Right lung (tissue), 5 donors: ENCODE data around the gene PRND. TPM values are rescaled to one million over a fixed set of nuclear protein-coding genes. Genes with fewer than 3 reads are reported as not detected.
"Not testable (repeated sequence)": the region's sequence is repeated elsewhere in the genome, so short reads cannot be mapped to it uniquely, and the experiment has no call there.

Experiments
- DNase-seq, 2 donors: peaks; one replicate each; pipeline ENCODE4 v3.0.0-alpha.2; 2013
- polyA plus RNA-seq, 5 donors: library from polyadenylated mRNA; unstranded; fragments of 120-200 nt; gene quantifications; one replicate each; pipeline versions ENCODE4 v1.2.1 to v1.2.3, GENCODE V29; 2013; ENCODE audit warnings: inconsistent platforms in 1 of 5, low replicate concordance in 1 of 5; ENCODE audit not compliant: insufficient read length in 5 of 5, insufficient read depth in 1 of 5

PRND gene
- polyA plus RNA-seq, 5 donors, result 15.0 to 24.2 (median 15.4) TPM

- DNase-seq, result peak in 1 of 2 donors; percentile 13
Measured at GRCh38 chr20:4730780-4731179, 9.1 kb downstream of the PRND start.

- no peak for DNase-seq
Measured at GRCh38 chr20:4736875-4737274, 15.2 kb downstream of the PRND start.

GRCh38 chr20:4737857-4738627, 16.3 kb downstream of the PRND start:
- DNase-seq, result no peak

- DNase-seq, result peak in 1 of 2 donors; percentile 18
Measured at GRCh38 chr20:4740774-4741431, 19.2 kb downstream of the PRND start.

- no peak for DNase-seq
Measured at GRCh38 chr20:4748847-4749246, 27.1 kb downstream of the PRND start.

- no peak for DNase-seq
Measured at GRCh38 chr20:4749326-4749725, 27.6 kb downstream of the PRND start.

GRCh38 chr20:4750381-4750780, 28.7 kb downstream of the PRND start:
- no peak for DNase-seq

GRCh38 chr20:4759100-4759884, 37.6 kb downstream of the PRND start:
- DNase-seq, result not testable (repeated sequence)

GRCh38 chr20:4763261-4763660, 41.6 kb downstream of the PRND start:
- no peak for DNase-seq

- no peak for DNase-seq
Measured at GRCh38 chr20:4763723-4764510, 42.2 kb downstream of the PRND start.

- no peak for DNase-seq
Measured at GRCh38 chr20:4764805-4765204, 43.1 kb downstream of the PRND start.

- no peak for DNase-seq
Measured at GRCh38 chr20:4765681-4766080, 44.0 kb downstream of the PRND start.

- no peak for DNase-seq
Measured at GRCh38 chr20:4766631-4767030, 44.9 kb downstream of the PRND start.

GRCh38 chr20:4767084-4767483, 45.4 kb downstream of the PRND start:
- DNase-seq, result no peak

GRCh38 chr20:4769328-4769727, 47.6 kb downstream of the PRND start:
- no peak for DNase-seq

GRCh38 chr20:4770026-4770425, 48.3 kb downstream of the PRND start:
- no peak for DNase-seq

GRCh38 chr20:4771004-4771403, 49.3 kb downstream of the PRND start:
- no peak for DNase-seq

- DNase-seq, result no peak
Measured at GRCh38 chr20:4772132-4772531, 50.4 kb downstream of the PRND start.

- DNase-seq, result not testable (repeated sequence)
Measured at GRCh38 chr20:4773014-4773413, 51.3 kb downstream of the PRND start.

- DNase-seq, result no peak
Measured at GRCh38 chr20:4773736-4774135, 52.0 kb downstream of the PRND start.

- DNase-seq, result no peak
Measured at GRCh38 chr20:4774207-4774606, 52.5 kb downstream of the PRND start.
